ENCODE measurements around the gene TEX48. TPM values are rescaled to one million over a fixed set of nuclear protein-coding genes. Genes with fewer than 3 reads are reported as not detected.

Gene TEX48
- total RNA-seq, 1 donor from 2014 or later: not detected

GRCh38 chr9:114701988-114702387 is 20.0 kb upstream of the TEX48 start:
- peaks cover 5% of the 10 kb centered on the region for H3K27me3 Mint-ChIP-seq (ENCODE audit: low read depth)
- H3K27ac Mint-ChIP-seq (ENCODE audit: unreplicated experiment): no peak overlapping the region
- peaks cover 4% of the 10 kb centered on the region for H3K4me1 Mint-ChIP-seq (ENCODE audit: low read depth)
- no peak for DNase-seq (ENCODE audit: low spot score)
- no peak overlapping the region for H3K4me3 Mint-ChIP-seq (ENCODE audit: unreplicated experiment)
- peaks cover 5% of the 10 kb centered on the region for H3K9me3 Mint-ChIP-seq (ENCODE audit: low read depth)
- TF ChIP-seq, protein P1, sequence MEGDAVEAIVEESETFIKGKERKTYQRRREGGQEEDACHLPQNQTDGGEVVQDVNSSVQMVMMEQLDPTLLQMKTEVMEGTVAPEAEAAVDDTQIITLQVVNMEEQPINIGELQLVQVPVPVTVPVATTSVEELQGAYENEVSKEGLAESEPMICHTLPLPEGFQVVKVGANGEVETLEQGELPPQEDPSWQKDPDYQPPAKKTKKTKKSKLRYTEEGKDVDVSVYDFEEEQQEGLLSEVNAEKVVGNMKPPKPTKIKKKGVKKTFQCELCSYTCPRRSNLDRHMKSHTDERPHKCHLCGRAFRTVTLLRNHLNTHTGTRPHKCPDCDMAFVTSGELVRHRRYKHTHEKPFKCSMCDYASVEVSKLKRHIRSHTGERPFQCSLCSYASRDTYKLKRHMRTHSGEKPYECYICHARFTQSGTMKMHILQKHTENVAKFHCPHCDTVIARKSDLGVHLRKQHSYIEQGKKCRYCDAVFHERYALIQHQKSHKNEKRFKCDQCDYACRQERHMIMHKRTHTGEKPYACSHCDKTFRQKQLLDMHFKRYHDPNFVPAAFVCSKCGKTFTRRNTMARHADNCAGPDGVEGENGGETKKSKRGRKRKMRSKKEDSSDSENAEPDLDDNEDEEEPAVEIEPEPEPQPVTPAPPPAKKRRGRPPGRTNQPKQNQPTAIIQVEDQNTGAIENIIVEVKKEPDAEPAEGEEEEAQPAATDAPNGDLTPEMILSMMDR (IDR thresholded peaks at IDR 0.05): no peak
- H3K36me3 Mint-ChIP-seq (ENCODE audit: low read depth): no peaks in the 10 kb centered on the region

DNA sequence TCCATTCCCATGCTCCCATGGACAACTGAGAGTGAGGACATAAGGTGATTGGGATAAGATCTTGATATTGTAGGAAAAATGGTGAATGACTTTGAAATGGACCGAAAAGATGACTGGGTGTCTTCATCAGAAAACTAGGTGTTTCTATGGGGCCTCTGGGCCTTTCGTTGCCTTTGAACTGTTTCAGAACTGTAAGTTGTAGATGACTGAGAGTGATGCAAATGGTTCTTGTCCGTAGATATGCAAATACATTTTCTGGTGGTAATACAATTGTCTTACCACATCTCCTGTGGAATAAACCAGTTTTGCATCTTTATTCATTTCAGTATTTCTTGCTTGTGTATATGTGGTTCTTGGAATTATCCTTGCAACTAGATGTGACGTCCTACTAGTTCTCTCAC is 16.0 kb upstream of the TEX48 start:
- no peak overlapping the region for H3K4me3 Mint-ChIP-seq (ENCODE audit: unreplicated experiment)
- DNase-seq (ENCODE audit: low spot score): no peak
- no peaks in the 10 kb centered on the region for H3K36me3 Mint-ChIP-seq (ENCODE audit: low read depth)
- no peaks in the 10 kb centered on the region for H3K27me3 Mint-ChIP-seq (ENCODE audit: low read depth)
- no peak overlapping the region for H3K27ac Mint-ChIP-seq (ENCODE audit: unreplicated experiment)
- peaks cover 4% of the 10 kb centered on the region for H3K4me1 Mint-ChIP-seq (ENCODE audit: low read depth)
- peaks cover 5% of the 10 kb centered on the region for H3K9me3 Mint-ChIP-seq (ENCODE audit: low read depth)
- TF ChIP-seq, protein P1 (IDR thresholded peaks at IDR 0.05): no peak

- H3K27ac Mint-ChIP-seq (ENCODE audit: unreplicated experiment): no peak overlapping the region
- H3K27me3 Mint-ChIP-seq (ENCODE audit: low read depth): no peaks in the 10 kb centered on the region
- peaks cover 4% of the 10 kb centered on the region for H3K4me1 Mint-ChIP-seq (ENCODE audit: low read depth)
- DNase-seq (ENCODE audit: low spot score): no peak
- H3K9me3 Mint-ChIP-seq (ENCODE audit: low read depth): peaks cover 5% of the 10 kb centered on the region
- no peaks in the 10 kb centered on the region for H3K36me3 Mint-ChIP-seq (ENCODE audit: low read depth)
- H3K4me3 Mint-ChIP-seq (ENCODE audit: unreplicated experiment): no peak overlapping the region
- TF ChIP-seq, protein P1 (IDR thresholded peaks at IDR 0.05): no peak
Observed at GRCh38 chr9:114696814-114697544, 15.0 kb upstream of the TEX48 start.

GRCh38 chr9:114695948-114696347 is 14.0 kb upstream of the TEX48 start:
- Mint-ChIP-seq H3K9me3 (ENCODE audit: low read depth) (peaks cover 5% of the 10 kb centered on the region), H3K27me3 (ENCODE audit: low read depth) (no peaks in the 10 kb centered on the region), H3K27ac (ENCODE audit: unreplicated experiment) (no peak overlapping the region), H3K36me3 (ENCODE audit: low read depth) (no peaks in the 10 kb centered on the region), H3K4me3 (ENCODE audit: unreplicated experiment) (no peak overlapping the region), H3K4me1 (ENCODE audit: low read depth) (peaks cover 14% of the 10 kb centered on the region)
- no peak for DNase-seq (ENCODE audit: low spot score)
- TF ChIP-seq, protein P1 (IDR thresholded peaks at IDR 0.05): no peak

- DNase-seq (ENCODE audit: low spot score): no peak
- Mint-ChIP-seq H3K27ac (ENCODE audit: unreplicated experiment) (no peak overlapping the region), H3K27me3 (ENCODE audit: low read depth) (no peaks in the 10 kb centered on the region), H3K4me1 (ENCODE audit: low read depth) (peaks cover 23% of the 10 kb centered on the region), H3K36me3 (ENCODE audit: low read depth) (no peaks in the 10 kb centered on the region), H3K4me3 (ENCODE audit: unreplicated experiment) (no peak overlapping the region), H3K9me3 (ENCODE audit: low read depth) (peaks cover 2% of the 10 kb centered on the region)
- TF ChIP-seq, protein P1 (IDR thresholded peaks at IDR 0.05): no peak
Observed at GRCh38 chr9:114694719-114695269, 12.8 kb upstream of the TEX48 start.

Measured in chondrocyte (in vitro differentiated cells).